HG02885 (cell line): Measurements from ENCODE around the gene KANK4.

Source experiments
- ATAC-seq: cut with Tn5 transposase; IDR thresholded peaks from one replicate; pipeline ENCODE4 v1.9.1; 2021; ENCODE audit warnings: mild to moderate bottlenecking; ENCODE audit not compliant: unreplicated experiment, poor library complexity

The KANK4 gene

DNA sequence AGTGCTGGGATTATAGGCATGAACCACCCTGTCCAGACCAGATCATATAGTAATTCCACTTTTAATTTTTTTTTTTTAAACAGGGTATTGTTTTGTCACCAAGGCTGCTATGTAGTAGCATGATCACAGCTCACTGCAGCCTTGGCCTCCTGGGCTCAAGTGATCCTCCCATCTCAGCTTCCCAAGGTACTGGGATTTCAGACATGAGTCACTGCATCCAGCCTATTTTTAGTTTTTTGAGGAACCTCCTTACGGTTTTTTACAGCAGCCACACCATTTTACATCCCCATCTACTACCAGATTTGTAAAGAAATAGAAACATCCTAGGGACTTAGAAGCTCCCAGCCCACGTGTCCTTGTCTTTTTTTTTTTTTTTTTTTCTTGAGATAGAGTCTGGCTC is 100.6 kb downstream of the KANK4 start:
- ATAC-seq = no peak

DNA sequence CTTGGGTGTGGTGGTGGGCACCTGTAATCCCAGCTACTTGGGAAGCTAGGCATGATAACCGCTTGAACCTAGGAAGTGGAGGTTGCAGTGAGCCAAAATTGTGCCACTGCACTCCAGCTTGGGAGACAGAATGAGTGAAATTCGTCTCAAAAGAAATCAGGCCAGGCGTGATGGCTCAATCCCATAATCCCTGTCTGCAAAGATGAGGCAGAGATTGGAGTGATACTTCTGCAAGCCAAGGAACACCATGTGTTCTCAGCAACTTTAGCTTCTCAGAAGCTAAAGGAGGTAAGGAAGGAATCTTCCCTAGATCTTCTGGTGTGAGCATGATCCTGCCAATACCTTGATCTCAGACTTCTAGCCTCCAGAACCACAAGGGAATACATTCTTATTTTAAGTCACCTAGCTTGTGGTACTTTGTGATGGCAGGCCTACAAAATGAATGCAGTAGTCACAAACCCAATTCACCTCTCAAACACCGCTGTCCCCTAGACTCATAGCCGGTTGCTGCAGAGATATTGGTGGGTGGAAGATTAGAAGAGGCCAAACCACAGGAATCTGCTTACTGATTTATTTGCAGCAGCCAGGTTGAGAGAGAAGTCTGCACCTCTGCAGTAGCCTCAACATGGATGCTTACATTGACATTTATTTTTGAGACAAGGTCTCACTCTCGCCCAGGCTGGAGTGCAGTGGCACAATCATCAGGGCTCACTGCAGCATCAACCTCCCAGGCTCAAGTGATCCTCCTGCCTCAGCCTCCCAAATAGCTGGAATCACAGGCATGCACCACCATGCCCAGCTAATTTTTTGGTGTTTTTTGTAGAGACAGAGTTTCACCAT is 105.9 kb downstream of the KANK4 start:
- no peak for ATAC-seq

DNA sequence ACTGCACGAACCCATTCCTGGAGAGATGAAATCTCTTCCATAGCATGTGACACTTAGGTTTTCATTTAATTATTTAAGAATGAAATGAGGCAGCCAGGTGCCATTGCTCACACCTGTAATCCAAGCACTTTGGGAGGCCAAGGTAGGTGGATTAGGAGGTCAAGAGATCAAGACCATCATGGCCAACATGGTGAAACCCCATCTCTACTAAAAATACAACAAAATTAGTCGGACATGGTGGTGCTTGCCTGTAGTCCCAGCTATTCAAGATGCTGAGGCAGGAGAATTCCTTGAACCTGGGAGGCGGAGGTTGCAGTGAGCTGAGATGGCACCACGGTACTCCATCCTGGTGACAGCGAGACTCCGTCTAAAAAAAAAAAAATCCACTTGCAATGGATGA is 106.8 kb downstream of the KANK4 start:
- no peak for ATAC-seq

DNA sequence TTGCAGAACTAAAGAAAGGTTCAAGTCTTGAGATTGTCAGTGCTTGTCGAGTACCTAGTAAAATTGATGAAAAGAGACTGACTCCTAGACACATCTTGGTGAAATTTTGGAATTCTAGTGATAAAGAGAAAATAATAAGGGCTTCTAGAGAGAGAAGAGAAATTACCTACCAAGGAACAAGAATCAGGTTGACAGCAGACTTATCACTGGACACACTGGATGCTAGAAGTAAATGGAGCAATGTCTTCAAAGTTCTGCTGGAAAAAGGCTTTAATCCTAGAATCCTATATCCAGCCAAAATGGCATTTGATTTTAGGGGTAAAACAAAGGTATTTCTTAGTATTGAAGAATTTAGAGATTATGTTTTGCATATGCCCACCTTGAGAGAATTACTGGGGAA is 108.3 kb downstream of the KANK4 start:
- ATAC-seq = no peak

DNA sequence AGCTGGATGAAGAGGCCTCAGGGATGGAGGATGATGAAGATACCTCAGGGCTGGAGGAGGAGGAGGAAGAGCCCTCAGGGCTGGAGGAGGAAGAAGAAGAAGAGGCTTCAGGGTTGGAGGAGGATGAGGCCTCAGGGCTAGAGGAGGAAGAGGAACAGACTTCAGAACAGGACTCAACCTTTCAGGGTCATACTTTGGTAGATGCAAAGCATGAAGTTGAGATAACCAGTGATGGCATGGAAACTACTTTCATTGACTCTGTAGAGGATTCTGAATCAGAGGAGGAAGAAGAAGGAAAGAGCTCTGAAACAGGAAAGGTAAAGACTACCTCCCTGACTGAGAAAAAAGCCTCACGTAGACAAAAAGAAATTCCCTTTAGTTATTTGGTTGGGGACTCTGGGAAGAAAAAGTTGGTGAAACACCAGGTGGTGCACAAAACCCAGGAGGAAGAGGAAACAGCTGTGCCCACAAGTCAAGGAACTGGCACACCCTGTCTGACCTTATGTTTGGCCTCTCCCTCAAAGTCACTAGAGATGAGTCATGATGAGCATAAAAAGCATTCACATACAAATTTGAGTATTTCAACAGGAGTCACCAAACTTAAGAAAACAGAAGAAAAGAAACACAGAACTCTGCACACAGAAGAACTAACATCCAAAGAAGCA is 109.2 kb downstream of the KANK4 start:
- no peak for ATAC-seq

DNA sequence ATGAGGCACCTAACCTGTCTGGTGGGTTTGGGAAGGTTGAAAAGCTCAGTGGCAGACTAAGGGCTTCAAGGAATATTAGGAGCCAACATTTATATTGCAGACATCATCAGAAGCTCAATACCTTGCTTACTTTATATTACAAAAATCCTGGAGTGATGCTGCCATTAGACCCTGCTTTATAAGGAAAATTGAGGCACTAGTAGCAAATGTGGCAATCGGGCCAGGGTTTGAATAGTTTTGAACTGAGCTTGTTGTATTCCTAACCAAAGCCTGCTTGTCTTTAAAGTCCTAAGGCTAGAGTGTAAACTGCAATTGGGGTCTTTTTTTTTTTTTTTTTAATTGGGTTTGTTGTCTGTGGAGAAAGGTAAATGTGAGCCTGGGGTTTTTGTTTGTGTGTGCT is 110.3 kb downstream of the KANK4 start:
- no peak for ATAC-seq

DNA sequence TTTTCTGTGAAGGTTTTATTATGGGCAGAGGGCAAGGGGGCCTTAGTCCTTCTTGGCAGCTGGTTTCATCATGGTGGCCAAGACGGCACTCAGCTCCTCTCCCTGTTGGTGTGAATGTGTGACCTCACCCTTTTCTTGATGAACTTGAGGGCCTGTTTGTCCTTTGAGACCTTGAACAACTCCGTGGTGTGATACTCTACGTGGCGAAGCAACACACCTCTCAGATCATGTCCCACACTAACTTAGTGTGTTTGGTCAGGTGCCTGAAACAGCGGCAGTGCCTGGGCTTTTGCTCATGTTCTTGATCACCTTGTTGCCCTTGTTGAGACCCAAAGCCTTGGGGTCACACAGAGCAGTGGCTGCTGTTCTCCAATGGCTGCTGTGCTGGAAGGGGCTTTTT is 111.1 kb downstream of the KANK4 start:
- ATAC-seq = no peak

DNA sequence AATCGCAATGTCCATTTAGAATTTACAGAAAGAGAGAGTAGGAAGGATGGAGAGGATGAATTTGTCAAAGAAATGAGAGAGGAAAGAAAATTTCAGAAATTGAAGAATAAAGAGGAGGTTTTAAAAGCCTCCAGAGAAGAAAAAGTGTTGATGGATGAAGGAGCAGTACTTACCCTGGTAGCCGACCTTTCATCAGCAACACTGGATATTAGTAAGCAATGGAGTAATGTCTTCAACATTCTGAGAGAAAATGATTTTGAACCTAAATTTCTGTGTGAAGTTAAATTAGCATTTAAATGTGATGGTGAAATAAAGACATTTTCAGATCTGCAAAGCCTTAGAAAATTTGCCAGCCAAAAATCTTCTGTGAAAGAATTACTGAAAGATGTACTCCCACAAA is 112.0 kb downstream of the KANK4 start:
- ATAC-seq = no peak

DNA sequence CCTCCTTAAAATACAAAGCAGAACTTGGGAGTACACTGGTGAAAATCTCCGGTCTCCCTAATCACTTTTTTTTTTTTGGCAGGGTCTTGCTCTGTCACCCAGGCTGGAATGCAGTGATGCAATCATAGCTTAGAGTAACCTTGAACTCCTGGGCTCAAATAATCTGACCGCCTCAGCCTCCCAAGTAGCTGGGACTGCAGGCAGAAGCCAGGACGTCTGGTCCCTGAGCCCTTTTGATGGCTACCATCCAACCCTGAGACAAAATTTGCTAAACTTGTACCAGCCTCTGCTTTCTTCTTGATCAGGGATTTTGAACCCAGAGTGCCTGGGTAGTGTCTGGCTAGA is 120.5 kb downstream of the KANK4 start:
- no peak for ATAC-seq

DNA sequence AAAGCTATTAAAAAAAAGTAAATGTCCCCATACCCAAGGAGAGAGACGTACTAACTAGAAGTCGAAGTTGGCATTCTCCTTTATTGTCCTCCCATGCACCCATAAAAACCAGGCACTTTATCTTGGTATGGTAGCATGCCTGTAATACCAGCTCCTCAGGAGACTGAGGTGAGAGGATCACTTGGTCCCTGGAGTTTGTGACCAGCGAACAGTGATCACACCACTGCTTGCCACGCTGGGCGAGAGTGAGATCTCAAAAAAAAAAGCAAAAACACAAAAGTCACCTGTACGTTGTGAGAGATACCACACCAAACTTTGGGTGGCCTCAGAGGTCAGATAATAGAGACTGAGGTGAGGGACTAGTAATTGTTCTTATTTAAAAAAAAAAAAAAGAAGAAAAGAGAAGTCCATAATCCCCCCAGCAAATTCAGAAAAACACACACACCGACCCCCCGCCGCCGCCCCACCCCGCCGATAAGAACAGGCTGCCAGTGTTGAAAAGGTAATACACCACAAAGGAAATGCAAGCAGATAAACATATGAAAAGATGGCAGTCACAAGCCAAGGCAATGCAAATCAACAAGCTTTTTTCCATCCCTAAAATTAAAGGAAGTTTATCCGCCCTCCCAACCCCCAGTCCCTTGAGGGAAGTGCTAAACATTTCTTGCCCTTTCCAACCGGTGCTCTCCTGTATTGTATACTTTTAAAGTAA is 121.0 kb downstream of the KANK4 start:
- ATAC-seq = no peak

DNA sequence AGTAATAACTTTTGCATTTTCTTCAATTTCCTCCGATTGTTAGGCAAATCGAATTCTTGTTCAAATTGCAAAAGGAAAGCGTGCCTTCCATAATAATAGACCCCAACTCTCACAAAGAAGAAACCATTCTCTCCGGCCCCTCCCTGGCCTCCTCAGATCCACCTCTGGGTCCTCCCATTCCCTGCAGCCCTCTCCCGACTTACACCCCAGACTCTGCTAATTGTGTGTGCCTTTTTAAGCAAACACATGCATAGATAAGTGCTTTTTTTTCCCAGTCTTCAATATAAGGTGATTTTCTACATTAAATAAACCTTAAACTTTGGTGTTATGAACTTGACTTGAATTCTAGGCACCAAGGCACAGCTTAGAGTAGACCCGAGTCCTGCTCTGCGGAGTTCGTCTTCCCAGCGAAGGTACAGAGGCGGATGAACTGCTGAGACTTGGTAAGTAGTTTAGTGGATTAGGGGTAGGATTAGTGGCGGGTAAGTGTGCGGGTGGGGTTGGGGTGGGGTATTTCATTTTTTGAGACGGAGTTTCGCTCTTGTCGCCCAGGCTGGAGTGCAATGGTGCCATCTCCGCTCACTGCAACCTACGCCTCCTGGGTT is 123.0 kb downstream of the KANK4 start:
- ATAC-seq = no peak

DNA sequence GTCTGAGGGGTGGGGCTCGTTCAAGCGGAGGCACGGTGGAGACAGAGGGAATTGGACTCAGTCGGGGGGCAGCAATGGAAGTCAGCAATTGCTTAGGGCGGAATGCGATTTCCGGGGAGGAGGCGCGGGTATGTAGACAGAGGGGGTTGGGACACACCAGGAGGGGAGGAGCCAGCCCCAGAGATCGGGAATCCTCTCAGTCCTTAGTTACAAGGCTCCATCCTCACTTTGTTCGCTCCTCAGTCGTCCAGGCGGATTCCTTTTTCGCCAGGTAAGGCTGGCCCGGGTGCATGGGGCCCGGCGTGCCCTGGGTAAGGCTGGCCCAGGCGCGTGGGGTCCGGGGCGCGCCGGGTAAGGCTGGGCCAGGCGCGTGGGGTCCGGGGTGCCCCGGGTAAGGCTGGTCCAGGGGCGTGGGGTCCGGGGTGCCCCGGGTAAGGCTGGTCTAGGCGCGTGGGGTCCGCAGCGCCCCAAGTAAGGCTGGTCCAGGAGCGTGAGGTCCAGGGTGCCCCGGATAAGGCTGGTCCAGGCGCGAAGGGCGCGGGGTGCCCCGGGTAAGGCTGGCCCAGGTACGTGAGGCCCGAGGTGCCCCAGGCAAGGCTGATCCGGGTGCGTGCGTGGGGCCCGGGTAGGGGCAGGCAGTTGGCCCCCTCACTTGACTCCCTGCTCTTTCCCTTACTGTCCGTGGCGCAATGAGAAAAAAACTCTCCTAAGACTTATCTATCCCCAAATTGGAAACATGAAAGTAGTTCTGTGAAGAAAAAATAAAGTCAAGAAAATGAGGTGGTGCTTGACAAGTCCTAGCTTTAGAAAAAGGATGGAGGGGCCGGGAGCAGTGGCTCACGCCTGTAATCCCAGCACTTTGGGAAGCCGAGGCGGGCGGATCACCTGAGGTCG is 124.3 kb downstream of the KANK4 start, which contains the start of gene L1TD1:
Gene L1TD1 (plus strand): TSS at position 199 of the 894 bp plus-strand sequence. CDS start 11,780 bp downstream, outside the sequence.
- no peak for ATAC-seq

DNA sequence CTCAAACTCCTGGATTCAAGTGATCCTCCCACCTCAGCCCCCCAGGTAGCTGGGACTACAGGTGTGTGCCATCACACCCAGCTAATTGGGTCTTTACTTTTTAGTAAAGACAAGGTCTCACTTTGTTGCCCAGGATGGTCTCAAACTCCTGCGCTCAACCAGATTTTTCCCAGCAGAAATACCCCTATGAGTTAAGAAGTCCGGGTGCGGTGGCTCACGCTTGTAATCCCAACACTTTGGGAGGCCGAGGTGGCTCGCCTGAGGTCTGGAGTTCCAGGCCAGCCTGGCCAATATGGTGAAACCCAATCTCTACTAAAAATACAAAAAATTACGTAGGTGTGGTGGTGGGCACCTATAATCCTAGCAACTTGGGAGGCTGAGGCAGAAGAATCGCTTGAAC is 131.1 kb downstream of the KANK4 start:
- ATAC-seq = no peak

DNA sequence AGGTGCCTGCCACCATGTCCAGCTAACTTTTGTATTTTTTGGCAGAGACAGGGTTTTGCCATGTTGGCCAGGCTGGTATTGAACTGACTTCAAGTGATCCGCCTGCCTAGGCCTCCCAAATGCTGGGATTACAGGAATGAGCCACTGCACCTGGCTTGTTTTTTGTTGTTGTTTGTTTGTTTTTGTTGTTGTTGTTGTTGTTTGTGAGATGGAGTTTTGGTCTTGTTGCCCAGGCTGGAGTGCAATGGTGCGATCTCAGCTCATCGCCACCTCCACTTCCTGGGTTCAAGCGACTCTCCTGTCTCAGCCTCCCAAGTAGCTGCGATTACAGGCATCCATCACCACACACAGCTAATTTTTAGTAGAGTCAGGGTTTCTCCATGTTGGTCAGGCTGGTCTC is 131.7 kb downstream of the KANK4 start:
- ATAC-seq = no peak
